ENCODE data around the gene NOTCH4.

NOTCH4 gene

GRCh38 chr6:32222333-32223230, 1.3 kb downstream of the NOTCH4 start:
- TF ChIP-seq CTCF (IDR thresholded peaks at IDR 0.05) = no peak

- no peak for TF ChIP-seq CTCF (IDR thresholded peaks at IDR 0.05)
These were observed 3.8 kb downstream of the NOTCH4 start for GRCh38 chr6:32220021-32220420.

- TF ChIP-seq CTCF (IDR thresholded peaks at IDR 0.05) = no peak
These were observed 5.7 kb downstream of the NOTCH4 start for GRCh38 chr6:32218167-32218566.

GRCh38 chr6:32216998-32217397, 6.9 kb downstream of the NOTCH4 start:
- no peak for TF ChIP-seq CTCF (IDR thresholded peaks at IDR 0.05)

- no peak for TF ChIP-seq CTCF (IDR thresholded peaks at IDR 0.05)
These were observed 7.6 kb downstream of the NOTCH4 start for GRCh38 chr6:32216285-32216684.

GRCh38 chr6:32215617-32216016, 8.2 kb downstream of the NOTCH4 start:
- TF ChIP-seq CTCF (IDR thresholded peaks at IDR 0.05) = no peak

GRCh38 chr6:32214126-32214525, 9.7 kb downstream of the NOTCH4 start:
- TF ChIP-seq CTCF (IDR thresholded peaks at IDR 0.05) = no peak

All from LNCAP (cell line).